Cardiac fibroblast (primary cell): ENCODE measurements around the gene EFNA1.

Source experiments
- DNase-seq, 2 donors: peaks; one replicate each; pipeline versions ENCODE4 v3.0.0 to v3.0.0-alpha.2; 2010; ENCODE audit warnings: low read depth in 2 of 2
- H3K4me3 ChIP-seq, 2 donors: replicated peaks in 1 of 2; 1 replicate in 1 of 2; 2 replicates in 1 of 2; pipeline ENCODE4 v1.5.1; 2011; ENCODE audit warnings: low read depth in 2 of 2, low read length in 2 of 2, mild to moderate bottlenecking in 2 of 2, moderate library complexity in 1 of 2
- TF ChIP-seq, protein P1 (sequence below): IDR thresholded peaks from one replicate; pipeline ENCODE4 v1.5.1; 2011; ENCODE audit warnings: low read depth, mild to moderate bottlenecking, low read length, inconsistent platforms

The EFNA1 gene

DNA sequence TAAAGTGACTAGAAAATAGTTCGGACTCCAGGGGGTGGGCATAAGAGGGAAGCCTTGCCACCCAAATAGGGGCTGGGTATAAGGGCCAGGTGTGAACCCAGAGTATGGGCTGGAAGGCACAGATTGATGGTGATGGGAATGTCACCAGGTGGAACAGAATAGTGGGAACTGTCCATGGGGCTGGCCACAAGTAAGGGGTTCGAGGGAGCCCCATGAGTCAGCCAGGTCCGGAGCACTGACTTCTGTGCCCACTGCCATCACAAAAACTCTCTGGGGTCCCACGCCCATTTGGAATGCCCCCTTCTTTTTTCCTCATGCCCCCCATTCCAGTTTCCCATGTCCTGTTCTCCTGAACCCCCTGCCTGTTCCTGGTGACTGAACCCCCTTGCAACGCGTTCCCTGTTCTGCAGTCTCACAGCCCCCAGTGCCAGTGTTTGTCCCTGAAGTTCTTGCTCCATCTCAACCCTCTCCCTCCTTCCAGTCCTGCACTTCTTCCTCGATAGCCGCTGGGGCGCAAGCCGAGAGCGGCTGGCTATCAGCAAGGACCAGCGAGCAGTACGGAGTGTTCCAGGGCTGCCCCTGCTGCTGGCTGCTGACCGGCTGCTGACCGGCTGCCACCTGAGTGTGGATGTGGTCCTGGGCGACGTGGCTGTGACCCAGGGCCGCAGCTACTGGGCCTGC, 53.8 kb downstream of the EFNA1 start:
- TF ChIP-seq, protein P1, sequence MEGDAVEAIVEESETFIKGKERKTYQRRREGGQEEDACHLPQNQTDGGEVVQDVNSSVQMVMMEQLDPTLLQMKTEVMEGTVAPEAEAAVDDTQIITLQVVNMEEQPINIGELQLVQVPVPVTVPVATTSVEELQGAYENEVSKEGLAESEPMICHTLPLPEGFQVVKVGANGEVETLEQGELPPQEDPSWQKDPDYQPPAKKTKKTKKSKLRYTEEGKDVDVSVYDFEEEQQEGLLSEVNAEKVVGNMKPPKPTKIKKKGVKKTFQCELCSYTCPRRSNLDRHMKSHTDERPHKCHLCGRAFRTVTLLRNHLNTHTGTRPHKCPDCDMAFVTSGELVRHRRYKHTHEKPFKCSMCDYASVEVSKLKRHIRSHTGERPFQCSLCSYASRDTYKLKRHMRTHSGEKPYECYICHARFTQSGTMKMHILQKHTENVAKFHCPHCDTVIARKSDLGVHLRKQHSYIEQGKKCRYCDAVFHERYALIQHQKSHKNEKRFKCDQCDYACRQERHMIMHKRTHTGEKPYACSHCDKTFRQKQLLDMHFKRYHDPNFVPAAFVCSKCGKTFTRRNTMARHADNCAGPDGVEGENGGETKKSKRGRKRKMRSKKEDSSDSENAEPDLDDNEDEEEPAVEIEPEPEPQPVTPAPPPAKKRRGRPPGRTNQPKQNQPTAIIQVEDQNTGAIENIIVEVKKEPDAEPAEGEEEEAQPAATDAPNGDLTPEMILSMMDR = no peak
- DNase-seq = no peak
- no peak overlapping the region for H3K4me3 ChIP-seq

DNA sequence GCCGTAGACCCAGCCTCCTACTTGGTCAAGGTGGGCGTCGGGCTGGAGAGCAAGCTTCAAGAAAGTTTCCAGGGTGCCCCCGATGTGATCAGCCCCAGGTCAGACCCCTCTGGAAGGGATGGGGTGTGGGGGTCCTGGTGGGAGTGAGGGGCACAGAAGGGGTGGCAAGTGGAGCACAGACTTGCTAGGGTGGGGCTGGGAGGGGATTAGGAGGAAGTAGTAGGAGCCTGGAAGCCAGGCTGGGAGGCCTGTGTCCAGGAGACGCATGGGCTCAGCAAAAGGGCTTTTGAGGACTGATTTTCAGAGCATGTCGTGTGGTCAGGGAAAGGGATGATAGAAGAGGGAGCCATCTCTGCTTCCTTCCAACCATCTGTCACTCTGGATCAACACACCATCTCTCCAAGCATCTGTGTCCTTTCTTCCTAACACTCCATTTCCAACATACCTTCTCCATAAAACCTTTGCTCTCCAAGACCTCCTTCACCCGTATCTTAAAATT, 54.4 kb downstream of the EFNA1 start:
- TF ChIP-seq, protein P1 = no peak
- DNase-seq = no peak
- no peak overlapping the region for H3K4me3 ChIP-seq

DNA sequence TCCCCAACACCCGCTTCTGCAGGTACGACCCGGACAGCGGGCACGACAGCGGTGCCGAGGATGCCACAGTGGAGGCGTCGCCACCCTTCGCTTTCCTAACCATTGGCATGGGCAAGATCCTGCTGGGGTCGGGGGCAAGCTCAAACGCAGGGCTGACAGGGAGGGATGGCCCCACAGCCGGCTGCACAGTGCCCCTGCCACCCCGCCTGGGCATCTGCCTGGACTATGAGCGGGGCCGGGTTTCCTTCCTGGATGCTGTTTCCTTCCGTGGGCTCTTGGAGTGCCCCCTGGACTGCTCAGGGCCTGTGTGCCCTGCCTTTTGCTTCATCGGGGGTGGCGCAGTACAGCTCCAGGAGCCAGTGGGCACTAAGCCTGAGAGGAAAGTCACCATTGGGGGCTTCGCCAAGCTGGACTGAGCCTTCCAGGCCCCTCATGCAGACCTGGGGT, 56.1 kb downstream of the EFNA1 start:
- H3K4me3 ChIP-seq = no peak overlapping the region
- no peak for DNase-seq
- TF ChIP-seq, protein P1 = no peak

DNA sequence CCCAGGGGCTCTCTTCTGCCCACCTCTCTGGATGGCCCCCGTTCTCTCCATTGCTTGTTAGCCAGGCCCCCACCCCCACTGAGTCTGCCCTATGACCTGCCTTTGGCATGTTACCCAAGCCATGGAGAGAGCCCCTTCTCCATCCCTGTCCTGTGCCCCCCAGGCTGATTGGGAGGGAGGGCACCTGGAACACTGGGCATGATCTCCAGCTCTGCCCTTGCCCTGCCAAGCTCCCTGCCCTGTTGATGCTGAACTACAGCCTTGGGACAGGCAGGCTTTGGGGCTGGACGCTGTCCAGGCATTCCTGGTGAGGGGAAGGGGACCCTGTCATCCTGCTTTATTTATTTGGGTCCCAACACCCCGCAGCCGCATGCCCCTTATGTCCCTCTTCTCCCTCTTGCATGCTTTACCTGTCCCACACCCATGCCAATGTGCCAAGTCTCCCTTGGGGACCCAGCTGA, 56.7 kb downstream of the EFNA1 start:
- TF ChIP-seq, protein P1 = no peak
- no peak overlapping the region for H3K4me3 ChIP-seq
- no peak for DNase-seq
